NCI-H510A (cell line): ENCODE measurements around the gene TMEM59.
A peak's percentile ranks its signal among the peaks of the same experiment; 100 is the strongest.
"Not testable (repeated sequence)": the region's sequence is repeated elsewhere in the genome, so short reads cannot be mapped to it uniquely, and the experiment has no call there.

ENCODE experiments used
- DNase-seq: peaks from one replicate; lab custom pipeline; 2025; lab: John Stamatoyannopoulos, UW

The TMEM59 gene

DNA sequence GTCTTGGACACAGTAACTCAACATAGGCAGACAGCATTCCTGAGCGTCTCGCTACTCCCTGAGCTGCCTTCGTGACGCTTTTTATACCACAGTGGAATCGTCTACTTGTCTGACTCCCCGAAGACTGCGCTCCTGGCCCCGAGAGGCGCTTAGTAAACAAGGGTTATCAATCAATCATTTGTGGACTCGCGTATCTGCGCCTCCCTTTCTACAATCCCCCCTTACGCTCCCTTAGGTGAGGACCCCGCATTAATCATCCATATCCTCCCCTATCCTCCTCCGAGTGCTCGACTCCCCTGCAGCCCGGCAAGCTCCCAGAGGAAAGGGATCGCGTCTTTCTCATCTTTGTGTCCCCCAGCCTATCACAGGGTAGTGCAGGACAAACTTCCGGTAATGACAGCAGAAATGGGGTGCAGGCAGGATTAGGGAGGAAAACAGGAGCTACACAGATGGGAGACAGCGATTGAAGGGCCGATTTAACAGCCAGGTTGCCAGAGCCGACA is 522 bp downstream of the TMEM59 start:
- DNase-seq: no peak

GRCh38 chr1:54051933-54052430 is 1.0 kb downstream of the TMEM59 start:
- no peak for DNase-seq

GRCh38 chr1:54050435-54050834 is 2.6 kb downstream of the TMEM59 start:
- not testable (repeated sequence) for DNase-seq

DNA sequence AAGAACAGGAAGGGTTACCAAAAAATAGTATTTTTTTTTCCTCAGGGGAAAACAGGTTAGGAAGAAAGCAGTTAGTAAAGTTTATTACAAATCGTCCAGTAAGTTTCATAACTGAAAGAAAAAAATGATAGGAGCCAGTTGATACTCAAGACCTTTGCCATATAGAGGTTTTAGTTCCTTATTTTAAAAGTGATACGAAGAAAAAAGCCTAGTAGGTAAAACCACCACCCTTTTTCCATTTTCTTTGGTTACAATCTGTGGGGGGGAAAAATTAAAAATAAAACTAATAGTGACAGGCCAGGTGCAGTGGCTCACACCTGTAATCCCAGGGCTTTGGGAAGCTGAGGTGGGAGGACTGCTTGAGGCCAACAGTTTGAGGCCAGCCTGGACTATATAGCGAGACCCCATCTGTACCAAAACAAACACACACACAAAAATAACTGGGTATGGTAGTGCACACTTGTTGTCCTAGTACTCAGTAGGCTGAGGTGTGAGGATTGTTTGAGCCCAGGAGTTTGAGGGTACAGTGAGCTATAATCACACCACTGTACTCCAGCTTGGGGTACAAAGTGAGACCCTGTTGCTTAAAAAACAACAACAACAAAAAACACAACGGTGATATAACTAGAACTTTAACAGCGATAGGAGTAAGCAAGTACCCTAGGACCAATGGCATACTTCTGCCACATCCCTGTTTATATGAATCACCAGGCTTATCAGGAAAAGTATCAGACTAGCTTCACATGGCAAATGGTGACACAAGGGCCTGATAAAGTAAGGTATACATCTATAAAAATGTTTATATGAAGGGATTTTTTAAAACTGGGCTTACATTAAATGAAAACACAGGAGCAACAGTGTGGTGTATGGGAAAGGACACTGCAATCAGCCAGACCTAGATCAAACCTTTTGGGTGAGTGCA is 5.4 kb downstream of the TMEM59 start:
- DNase-seq: no peak

- no peak for DNase-seq
Observed at GRCh38 chr1:54046671-54047383, 6.2 kb downstream of the TMEM59 start.

DNA sequence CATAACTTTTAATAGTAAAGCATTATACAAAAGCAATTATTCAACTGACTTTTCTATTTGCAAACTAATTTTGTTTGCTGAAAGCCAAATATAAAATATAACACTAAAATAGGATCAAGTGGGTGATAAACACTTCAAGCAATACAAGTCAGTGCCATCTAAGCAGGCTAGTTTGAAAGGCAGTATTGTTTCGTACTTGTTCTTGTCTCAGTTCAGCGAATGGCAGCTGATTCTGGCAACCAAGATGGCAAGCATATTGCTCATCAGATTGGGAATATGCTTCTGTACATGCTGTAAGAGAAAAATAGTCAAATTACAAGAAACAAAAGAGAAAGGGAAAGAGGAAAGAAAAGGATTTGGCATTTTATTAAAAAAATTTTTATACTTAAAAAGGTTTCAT is 7.5 kb downstream of the TMEM59 start:
- DNase-seq: no peak

DNA sequence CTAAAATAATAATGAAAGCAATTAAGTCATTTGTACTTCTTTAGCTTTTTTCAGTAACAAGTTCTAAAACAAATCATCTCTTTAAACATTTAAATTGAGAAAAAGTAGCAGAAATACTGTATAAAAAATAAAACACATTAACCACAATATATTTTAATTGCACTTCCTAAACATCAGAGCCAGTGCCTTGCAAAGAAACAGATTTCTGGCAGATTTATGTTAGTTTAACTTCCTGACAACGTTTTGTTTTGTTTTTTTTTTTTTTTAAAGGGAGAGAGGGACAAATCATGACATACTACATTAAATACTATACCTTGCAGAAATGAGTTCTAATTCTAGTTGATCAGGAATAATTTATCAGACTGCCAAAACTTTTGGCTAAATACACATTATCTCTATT is 11.2 kb downstream of the TMEM59 start:
- no peak for DNase-seq

DNA sequence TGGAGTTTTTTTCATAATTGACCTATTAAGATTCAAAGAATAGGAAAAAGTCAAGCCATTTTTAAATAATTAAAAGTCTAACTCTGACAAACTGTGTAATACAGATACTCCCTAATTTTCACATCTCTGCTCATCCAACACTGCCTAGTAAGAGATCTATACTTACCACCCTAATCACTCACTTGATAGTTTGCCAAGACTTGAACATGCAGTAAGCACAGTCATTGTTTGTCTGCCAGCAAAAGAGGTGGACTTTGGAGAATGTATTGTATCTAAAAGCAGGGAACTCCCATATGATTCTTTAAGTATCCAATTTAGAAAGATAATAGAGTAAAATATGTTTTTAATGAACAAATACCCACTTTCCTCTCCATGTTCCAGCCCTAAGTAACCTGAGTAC is 15.5 kb downstream of the TMEM59 start:
- DNase-seq: no peak

DNA sequence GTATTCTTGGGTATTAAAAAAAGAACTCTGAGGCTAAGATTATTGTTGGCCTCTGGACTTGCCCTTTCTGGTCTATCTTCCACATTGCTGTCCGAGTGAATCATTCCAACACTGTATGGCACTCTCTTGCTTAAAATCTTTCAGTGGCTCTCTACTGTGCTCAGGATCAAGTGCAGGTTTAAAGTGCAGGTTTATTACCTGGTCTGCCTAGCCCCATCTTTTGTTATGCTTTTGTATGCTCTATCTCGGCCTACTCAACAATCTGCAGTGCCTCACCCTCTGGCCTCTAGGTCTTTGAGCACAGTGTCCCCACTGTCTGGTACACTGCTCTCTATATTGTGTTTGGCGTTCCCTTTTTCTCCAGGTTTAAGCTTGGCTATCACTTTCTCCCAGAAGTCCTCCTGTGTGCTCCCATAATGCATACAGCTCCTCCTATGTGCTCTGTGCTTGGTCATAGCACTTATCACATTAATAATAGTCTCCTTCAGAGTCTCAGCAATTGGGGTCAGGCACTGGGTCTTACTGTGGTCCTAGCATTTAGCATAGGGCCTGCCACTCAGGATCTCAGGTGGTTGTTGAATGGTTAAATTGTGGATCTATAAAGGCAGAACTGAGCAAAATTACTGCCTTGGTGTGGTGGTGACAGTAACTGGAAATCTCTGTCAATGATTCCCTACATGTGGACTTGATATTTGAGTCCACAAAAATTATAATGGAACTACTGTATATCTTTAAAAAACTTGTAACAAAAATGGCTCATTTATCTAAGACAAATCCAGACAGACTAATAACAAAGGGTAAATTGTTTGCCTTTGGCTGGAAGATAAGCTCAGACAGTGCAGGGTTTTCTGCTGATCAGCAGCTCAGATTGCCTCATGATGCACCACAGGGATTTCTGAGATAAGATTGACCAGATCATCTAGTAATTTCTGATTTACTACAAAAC is 24.4 kb downstream of the TMEM59 start:
- no peak for DNase-seq

- peak; percentile 69 for DNase-seq
Observed at GRCh38 chr1:54027848-54028247, 25.2 kb downstream of the TMEM59 start.

DNA sequence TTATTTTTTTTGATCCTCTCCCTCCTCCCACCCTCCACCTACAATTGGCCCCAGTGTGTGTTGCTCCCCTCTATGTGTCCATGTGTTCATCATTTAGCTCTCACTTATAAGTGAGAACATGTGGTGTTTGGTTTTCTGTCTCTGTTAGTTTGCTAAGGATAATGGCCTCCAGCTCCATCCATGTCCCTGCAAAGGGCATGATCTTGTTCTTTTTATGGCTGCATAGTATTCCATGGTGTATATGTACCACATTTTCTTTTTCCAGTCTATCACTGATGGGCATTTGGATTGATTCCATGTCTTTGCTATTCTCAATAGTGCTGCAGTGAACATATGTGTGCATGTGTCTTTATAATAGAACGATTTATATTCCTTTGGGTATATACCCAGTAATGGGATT is 28.2 kb downstream of the TMEM59 start:
- DNase-seq: not testable (repeated sequence)

DNA sequence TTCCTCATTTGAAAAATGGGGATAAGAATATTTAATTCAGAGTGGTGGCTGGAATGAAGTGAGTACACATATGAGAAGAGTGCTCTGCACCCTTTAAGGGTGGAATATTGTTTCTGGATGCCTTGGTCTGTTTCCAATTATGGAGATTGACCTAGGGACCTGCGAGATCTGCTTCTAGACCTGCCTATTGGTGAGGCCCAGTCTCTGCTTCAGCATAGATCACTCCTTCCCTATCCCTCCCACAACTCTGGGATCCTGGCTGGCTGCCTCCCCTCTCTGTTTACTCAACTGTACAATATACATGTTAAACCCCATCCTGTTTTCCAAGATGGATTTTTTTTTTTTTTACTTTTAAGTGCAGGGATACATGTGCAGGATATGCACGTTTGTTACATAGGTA is 28.6 kb downstream of the TMEM59 start:
- DNase-seq: no peak

DNA sequence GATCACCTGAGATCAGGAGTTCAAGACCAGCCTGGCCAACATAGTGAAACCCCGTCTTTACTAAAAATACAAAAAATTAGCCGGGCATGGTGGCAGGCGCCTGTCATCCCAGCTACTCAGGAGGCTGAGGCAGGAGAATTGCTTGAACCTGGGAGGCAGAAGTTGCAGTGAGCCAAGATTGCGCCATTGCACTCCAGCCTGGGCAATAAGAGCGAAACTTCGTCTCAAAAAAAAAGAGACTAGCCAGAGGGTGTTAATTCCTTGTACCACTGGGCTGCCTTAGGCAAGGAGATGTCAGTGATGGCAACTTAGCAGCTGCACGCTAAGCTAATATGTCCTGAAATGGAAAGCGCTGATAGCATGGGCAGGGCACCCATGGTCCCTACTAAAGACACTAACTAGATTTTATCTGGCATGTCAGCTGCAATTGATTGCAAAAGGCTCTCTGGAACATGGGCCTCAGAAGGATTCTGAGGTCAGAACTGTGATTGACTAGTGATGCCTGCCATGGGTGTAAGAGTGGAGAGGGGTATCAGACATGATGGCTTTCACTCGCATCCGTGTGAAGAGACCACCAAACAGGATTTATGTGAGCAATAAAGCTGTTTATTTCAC is 33.3 kb downstream of the TMEM59 start:
- not testable (repeated sequence) for DNase-seq

GRCh38 chr1:54018635-54019034 is 34.4 kb downstream of the TMEM59 start:
- no peak for DNase-seq

GRCh38 chr1:54017979-54018378 is 35.0 kb downstream of the TMEM59 start, which contains the start of gene LDLRAD1:
TSS of gene LDLRAD1 (minus strand) at chr1:54018186. CDS start at chr1:54018112, 74 bp downstream.
- peak; percentile 82 for DNase-seq

DNA sequence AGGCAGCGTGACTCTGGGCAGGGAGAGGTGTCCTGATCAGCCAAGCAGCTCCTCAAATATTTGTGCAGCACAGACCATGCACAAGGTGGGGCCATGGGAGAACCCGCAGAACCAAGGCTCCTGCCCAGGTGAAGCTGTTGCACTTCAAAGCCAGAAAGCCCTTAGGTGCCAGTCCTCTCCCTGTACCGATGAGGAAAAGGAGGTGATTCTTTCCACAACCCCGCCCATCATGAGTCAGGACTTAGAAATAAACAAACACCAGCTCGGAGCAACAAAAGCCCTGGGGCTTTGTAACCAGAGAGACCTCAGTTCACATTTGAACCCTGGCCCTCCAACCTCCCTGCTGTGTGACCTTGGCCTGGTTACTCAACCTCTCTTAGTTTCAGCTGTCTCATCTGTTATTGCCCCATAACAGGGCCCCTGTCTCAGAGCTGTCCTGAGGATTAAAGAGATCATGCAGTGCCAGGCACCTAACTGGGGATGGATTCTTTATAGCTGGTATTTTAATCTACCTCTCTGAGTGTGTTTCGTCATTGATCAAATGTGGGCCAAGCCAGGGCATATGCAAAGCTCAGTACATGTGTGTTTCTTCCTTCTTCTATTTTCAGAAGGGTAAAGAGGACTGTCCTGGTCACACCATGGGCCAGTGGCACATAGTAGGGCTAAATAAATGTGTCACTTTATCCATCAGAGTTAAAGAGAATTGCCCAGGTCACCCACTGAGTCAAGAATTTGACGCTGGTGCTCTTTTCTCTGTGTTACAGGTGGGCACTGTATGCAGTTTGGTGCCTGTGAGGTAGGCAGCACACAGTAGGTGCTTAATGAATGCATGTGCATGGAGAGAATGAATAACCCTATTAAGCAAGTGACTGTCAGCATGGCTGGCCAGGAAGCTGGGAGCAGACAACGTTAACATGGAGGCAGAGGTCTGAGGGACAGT is 36.4 kb downstream of the TMEM59 start:
- peak; percentile 87 for DNase-seq

DNA sequence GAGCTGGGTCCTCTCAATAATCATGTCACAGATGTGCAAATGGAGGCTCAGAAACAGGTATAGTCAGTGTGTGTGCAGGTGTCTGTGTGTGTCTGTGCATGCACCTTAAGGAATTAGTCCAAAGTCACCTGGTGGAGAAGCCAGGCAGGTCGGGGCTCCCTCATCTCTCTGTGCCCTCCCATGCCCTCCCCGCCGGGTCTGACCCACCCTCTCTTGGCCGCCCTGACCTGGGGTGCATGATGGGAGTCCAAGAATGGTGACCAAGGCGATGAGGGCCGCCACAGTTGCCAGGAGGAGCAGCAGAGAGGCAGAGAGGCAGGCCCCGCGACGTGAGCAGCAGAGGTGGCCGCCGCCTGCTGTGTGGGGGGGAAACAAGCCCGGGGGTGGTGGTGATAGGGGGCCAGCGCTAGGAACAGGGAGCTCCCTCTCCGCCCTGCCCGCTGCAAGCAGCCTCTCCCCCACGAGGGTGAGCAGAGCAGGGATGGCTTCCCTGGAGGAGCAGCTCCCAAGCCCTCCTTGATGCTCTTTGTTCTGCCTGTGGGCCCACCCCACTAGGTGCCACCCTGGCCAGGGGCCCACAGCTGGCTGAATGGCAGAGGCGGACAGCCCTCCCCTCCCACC is 38.9 kb downstream of the TMEM59 start:
- no peak for DNase-seq

GRCh38 chr1:54013393-54014008 is 39.5 kb downstream of the TMEM59 start:
- no peak for DNase-seq

DNA sequence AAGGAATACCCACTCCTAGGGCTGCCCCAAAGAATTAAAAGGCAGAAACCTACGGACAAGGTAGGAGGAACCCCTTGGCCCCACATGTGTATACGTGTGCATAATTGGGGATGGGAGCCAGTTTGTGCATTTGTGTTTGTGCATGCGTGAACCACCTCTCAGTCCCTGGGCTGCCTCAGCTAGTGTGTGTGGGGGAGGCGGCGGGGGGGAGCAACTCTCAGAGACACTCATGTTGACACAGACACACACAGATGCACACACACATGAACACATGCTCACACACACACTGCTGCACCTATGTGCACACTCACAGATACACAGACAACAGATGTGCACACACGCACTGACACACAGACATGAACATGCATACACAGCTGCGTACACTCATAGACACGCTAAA is 40.1 kb downstream of the TMEM59 start:
- DNase-seq: no peak
